SK-N-MC (cell line): ENCODE data around the gene MAGEA10.
"Not testable (repeated sequence)": the region's sequence is repeated elsewhere in the genome, so short reads cannot be mapped to it uniquely, and the experiment has no call there.

ENCODE experiments used
- DNase-seq: peaks from one replicate; pipeline ENCODE4 v3.0.0-alpha.2; 2011; ENCODE audit warnings: low read depth, low spot score
- H3K27ac ChIP-seq: fragments of 200-600 bp; sonication (generic); 2 replicates; pipeline ENCODE4 v1.5.1; 2016; ENCODE audit warnings: mixed run types
- H3K36me3 ChIP-seq: fragments of 200-600 bp; sonication (generic); 2 replicates; pipeline ENCODE4 v1.6.1; 2017; ENCODE audit warnings: antibody characterized with exemption, low read length, mixed read lengths; ENCODE audit not compliant: insufficient read depth
- H3K4me3 ChIP-seq: fragments of 200-600 bp; sonication (generic); 2 replicates; pipeline ENCODE4 v1.5.1; 2016
- H3K9ac ChIP-seq: fragments of 200-600 bp; sonication (generic); 2 replicates; pipeline ENCODE4 v1.8.0; 2017; ENCODE audit warnings: mixed run types, mixed read lengths; ENCODE audit not compliant: insufficient read length
- H3K9me3 ChIP-seq: fragments of 200-600 bp; sonication (generic); 2 replicates; pipeline ENCODE4 v1.6.1; 2017; ENCODE audit warnings: low read depth, mild to moderate bottlenecking, antibody characterized with exemption, low read length, moderate library complexity, mixed read lengths
- EZH2 ChIP-seq: fragments of 200-600 bp; sonication (generic); IDR thresholded peaks from one replicate; pipeline ENCODE4 v1.6.1; 2017; ENCODE audit warnings: antibody characterized with exemption
- FOXP2 ChIP-seq: optimal IDR thresholded peaks from 2 replicates; pipeline ENCODE3; 2011; ENCODE audit warnings: mild to moderate bottlenecking, moderate library complexity; ENCODE audit not compliant: insufficient read depth; ENCODE audit errors: extremely low read length, control extremely low read depth
- POLR2AphosphoS5 ChIP-seq: IDR thresholded peaks from 2 replicates; pipeline ENCODE4 v1.6.1; 2012; ENCODE audit warnings: mild to moderate bottlenecking, low read depth, low read length, borderline replicate concordance

Gene MAGEA10

GRCh38 chrX:152138388-152138784 lies at the start of gene MAGEA10:
TSS of gene MAGEA10 (minus strand) at chrX:152138577. CDS start at chrX:152135620, 2,957 bp downstream.
- Histone ChIP-seq H3K4me3 (no peak within 1 kb of the TSS), H3K9me3 (no peaks in the 10 kb centered on the region), H3K36me3 (no peaks in the 10 kb centered on the region), H3K27ac (no peak within 1 kb of the TSS), H3K9ac (no peak within 1 kb of the TSS)
- TF ChIP-seq POLR2AphosphoS5 (no peak), EZH2 (no peak), FOXP2 (no peak)
- DNase-seq: no peak

DNA sequence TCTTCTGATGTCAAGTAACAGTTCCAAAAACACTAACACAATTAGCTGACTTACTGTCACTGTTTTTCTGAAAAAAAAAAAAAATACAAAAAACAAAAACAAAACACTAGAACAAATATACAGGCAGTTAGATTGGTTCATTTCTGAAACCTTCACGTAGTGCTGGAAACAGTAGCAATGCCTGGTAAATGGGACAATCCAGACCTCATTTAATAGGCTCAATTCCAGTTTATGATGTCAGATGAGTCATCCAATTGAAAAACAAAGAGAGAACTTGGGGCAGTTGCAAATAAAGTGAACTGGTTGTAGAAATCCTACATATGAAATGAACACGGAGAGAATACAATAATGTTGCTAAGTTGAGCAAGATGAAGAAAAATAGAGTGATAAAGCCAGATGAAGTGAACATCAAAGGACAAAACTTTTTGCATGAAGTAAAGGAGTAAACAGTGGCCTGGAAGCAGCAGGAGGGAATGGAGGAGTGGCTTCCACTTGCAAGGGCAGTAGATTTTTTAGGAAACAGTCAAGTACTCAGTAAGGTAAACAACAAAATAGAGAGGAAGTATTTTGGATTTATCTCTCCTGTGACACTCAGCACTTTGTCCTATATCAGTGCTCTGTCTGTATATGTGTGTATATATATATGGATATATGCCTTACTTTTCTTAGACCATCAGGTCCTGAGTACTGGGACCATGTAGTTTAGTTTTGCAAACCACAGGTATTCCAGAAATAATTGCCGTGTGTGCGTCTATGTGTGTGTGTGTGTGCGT lies 39.3 kb upstream of the MAGEA10 start:
- Histone ChIP-seq H3K27ac (no peak overlapping the region), H3K4me3 (no peak overlapping the region), H3K36me3 (no peaks in the 10 kb centered on the region), H3K9me3 (no peaks in the 10 kb centered on the region), H3K9ac (no peak overlapping the region)
- TF ChIP-seq EZH2 (no peak), POLR2AphosphoS5 (no peak), FOXP2 (no peak)
- no peak for DNase-seq

DNA sequence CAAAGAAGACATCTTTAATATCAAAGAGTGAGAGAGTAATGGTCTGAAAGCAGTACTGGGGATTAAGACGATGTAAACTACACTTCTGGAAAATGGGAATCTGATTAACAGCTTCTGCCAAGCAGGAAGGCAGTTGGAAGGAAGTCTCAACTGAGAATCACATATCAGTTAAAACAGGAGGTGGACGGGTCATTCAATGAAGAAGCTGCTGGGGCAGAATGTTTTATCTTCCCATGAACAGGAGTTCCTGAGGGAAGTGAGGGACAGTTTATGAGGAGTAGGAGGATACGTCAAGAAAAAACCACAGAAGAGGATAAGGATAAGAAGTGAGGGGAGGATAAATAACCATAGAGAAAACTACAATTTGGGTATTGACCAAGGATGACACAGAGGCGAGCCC lies 38.7 kb upstream of the MAGEA10 start:
- TF ChIP-seq POLR2AphosphoS5 (no peak), EZH2 (no peak), FOXP2 (no peak)
- Histone ChIP-seq H3K27ac (no peak overlapping the region), H3K9me3 (no peaks in the 10 kb centered on the region), H3K36me3 (no peaks in the 10 kb centered on the region), H3K9ac (no peak overlapping the region), H3K4me3 (no peak overlapping the region)
- DNase-seq: no peak

DNA sequence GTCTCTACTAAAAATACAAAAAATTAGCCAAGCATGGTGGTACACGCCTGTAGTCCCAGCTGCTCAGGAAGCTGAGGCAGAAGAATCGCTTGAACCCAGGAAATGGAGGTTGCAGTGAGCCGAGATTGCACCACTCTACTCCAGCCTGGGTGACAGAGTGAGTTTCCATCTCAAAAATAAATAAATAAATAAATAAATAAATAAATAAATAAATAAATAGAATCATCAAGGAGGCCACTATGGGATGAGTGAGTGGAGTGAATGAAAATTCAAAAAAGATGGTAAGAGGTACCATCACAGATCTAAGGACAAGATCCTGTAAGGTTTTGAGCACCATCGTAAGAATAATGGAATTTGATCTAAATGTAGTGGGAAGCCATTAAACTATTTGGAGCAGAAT lies 37.5 kb upstream of the MAGEA10 start:
- H3K36me3 ChIP-seq, H3K9ac ChIP-seq, H3K4me3 ChIP-seq, H3K9me3 ChIP-seq, H3K27ac ChIP-seq, DNase-seq: not testable (repeated sequence)

- not testable (repeated sequence) for DNase-seq, H3K36me3 ChIP-seq, H3K4me3 ChIP-seq, H3K9me3 ChIP-seq, H3K9ac ChIP-seq, H3K27ac ChIP-seq
These were observed 35.5 kb upstream of the MAGEA10 start for GRCh38 chrX:152173923-152174322.

DNA sequence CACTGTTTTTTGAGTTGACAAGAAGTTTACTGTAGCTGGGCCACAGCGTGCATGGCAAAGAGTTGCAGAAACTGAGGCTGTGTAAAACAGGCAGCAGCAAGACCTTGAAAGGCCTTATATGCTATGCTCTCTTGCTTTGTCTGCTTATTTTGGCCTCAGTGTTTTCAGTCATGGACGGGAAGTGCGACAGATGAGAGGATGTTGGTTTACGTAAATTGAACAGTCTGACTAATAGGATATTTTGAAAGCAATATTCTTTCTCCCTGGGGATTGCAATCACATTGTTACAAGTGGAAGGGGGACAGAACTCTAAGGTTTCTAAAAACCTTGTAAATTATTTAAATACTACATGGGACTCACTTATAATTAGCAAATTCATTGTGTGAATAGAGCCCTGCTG lies 32.2 kb upstream of the MAGEA10 start:
- no peak for DNase-seq
- Histone ChIP-seq H3K27ac (no peak overlapping the region), H3K9me3 (no peaks in the 10 kb centered on the region), H3K9ac (no peak overlapping the region), H3K36me3 (no peaks in the 10 kb centered on the region), H3K4me3 (no peak overlapping the region)
- TF ChIP-seq EZH2: no peak
- no peak for TF ChIP-seq FOXP2
- TF ChIP-seq POLR2AphosphoS5: no peak

DNA sequence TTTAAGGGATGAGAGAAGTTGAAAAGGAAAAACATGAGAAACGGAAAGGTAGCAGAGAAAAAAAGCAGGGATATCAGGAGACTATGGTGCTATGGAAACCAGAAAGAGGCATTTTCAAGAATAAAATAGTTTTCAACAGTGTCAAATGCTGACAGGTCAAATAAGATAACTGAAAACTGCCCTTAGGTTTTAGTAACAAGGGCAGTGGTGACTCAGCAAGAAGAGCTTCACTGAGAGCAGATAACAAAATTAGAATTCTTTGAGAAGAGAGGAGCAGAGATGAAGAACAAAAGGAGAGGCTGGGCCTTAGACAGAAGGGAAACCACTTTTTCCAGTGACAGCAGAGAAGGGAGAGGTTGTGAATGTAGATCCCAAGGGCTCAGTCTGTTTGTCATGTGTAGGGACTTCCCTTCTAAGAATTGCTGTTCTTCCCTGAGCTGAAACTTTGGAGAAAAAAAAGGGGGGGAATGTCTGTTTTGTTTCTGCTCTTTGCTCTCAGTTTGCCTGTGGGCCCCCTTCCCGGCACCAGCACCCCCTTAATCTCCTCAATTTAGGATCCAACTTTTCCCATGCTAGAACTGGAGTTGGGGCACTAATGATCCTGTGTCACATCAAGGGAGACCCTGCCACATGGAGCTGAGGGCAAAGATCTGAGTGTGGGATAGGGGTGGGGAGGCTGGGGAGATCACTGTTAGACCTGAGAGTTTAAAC lies 26.8 kb upstream of the MAGEA10 start:
- no peaks in the 10 kb centered on the region for H3K9me3 ChIP-seq
- H3K4me3 ChIP-seq: no peak overlapping the region
- TF ChIP-seq FOXP2: no peak
- TF ChIP-seq EZH2: no peak
- no peak for TF ChIP-seq POLR2AphosphoS5
- H3K9ac ChIP-seq: no peak overlapping the region
- H3K36me3 ChIP-seq: no peaks in the 10 kb centered on the region
- no peak for DNase-seq
- H3K27ac ChIP-seq: no peak overlapping the region

- Histone ChIP-seq H3K4me3 (no peak overlapping the region), H3K27ac (no peak overlapping the region), H3K9ac (no peak overlapping the region), H3K9me3 (no peaks in the 10 kb centered on the region), H3K36me3 (no peaks in the 10 kb centered on the region)
- no peak for DNase-seq
- TF ChIP-seq FOXP2 (no peak), POLR2AphosphoS5 (no peak), EZH2 (no peak)
These were observed 18.7 kb upstream of the MAGEA10 start for GRCh38 chrX:152157042-152157441.
